ENCODE measurements around the gene HDAC4.
A peak's percentile ranks its signal among the peaks of the same experiment; 100 is the strongest.

Gene HDAC4

DNA sequence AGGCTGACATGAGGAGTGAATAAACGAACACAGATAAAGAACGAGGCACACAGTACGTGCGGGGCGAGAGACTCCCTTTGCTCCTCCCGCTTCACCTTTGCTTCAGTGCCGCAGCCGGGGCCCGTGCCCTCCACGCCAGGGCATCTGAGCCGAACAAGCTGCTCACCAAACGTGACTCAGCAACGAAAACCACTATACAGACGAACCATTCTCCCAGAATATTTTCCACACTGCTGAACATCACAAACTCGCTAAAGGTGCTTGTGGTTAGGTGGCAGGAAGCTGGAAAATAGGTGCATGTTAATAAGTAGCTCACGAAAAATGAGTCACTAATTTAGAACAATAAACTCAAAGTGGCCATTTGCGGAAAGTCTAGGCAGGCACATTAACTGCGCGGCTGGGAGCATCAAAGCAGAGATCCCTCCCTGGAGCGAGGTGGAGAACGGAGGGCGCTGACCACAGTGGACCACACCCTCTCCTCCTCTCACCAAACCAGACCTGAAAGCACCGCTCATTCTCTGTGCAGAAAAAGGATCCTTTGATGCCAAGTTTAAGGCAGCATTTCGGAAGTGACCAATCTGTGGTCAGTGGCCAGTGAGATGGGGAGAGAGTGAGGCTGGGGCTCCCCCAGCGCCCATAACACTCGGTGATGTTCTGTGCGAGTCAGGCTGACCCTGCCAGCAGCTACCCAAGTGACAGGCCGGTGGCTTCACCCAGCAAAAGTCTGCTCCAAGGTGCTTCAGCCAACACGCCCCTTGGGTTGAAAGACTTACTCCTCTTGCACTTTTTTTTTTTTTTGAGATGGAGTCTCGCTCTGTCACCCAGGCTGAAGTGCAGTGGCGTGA, 153.2 kb downstream of the HDAC4 start:
- peak in 1 of 2 experiments; percentile 37 for DNase-seq

DNA sequence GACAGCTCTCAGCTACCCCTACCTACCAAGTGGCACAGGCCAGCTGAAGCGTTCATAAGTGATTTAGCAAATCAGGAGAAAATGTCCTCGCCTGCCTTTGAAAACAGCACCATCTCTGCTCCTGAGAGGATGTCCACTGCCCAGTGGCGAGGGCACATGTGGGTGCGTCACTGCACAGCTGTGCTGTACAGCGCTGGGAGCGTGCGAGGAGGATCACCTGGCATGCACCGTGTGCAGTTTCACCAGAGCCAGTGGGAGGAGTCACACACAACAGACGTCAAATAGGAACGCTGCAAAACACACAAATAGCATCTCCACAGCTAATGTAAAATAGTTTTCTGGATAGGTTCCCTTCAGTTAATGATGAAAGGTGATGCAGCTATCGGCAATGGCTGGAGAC, 154.1 kb downstream of the HDAC4 start:
- no peak for DNase-seq

DNA sequence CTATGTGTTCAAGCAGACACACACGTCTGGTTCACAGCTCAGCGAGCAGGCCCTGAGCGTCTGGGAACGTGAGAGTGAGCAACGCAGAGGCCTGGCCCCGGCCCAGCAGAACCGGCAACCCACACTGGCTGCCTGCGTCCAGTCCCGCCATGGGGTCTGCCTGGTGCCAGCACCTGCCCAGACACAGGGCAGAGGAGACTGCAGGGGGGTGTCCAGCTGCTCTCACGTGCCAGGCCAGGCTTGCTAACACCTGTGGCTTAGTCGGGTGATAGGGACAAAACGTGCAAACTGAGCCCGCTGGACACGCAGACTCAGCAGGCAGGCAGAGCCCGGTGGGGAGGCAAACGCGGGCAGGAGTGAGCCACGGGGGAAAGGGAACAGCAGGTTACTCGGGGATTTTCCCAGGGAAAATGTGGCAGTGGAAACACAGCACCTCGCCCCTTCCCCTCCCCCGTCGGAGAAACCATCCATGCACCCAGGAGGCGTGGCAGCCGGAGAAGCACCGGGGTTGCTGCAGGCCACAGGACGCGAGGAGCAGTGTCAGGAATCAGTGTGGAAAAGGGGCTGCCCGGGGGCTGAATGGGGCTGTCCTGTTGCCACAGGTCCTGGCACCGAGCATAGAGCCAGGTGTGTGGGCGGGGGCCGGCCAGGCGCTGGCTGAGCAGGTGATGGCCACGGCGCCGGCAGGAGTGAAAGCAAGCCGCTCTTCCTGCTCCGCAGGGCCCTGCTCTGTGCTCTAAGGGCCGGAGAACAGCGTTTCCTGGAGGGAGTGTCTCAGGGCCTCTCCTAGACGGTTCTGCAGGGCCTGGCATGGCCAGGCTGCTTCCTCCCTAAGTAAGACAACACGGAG, 154.7 kb downstream of the HDAC4 start:
- DNase-seq, result no peak

DNA sequence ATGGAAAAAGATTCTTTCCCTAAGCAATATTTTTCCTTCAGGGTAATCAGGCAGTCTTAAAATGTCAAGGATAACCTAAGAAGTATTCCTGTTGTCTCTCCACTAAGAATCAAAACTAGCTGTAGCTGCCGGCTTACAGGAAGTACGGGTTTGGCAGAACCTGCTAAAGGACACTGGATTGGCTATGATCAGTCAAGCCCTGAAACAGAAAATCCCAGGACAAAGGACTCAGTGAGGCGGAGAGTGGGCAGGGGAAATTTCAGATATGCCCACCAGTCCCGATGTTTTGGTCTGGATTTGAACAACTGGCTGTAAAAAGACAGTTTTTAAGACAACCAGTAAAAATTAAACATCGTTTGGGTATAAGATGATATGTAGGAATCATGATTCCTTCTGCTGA, 155.7 kb downstream of the HDAC4 start:
- no peak for DNase-seq

DNA sequence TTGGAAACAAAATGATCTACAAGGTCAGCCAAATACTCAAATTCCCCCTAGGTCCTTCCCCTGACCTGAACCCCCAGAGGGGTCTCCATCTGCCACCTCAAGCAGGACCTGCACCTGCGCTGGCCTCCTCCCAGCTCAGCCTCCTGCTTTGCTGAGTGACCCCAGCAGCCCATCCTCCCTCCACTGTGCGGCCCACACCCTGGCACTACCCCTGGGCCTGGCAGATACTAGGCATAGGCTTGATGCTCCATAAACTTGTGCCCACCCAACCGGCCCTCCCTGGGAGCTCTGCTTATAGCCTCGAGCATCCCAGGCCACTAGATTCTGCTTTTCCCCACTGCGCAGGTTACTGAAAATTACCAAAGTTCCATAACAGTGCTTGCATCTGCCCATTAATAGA, 156.2 kb downstream of the HDAC4 start:
- DNase-seq, result no peak

DNA sequence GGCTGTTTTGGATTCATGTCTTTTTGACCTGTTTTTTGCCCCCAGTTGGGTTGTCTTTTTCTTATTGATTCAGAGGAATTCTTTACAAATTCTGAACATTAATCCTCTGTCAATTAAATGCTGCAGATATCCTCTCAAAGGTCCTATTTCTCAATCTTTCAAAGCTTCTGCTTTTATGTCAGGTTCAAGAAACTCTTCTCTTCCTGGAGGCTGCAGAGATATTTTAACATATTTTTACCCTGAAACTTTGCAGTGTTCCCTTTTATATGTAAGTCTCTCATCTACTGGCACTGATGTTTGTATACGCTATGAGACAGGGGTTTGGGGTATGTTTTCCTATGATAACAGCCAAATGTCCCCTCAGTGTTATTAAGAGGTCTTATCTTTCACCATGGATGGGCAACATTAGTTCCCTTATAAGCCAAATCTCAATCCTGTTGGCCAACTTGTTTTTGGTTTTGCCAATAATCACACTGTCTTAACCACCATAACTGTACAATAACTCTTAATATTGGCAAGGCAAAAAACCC, 159.3 kb downstream of the HDAC4 start:
- DNase-seq, result no peak

DNA sequence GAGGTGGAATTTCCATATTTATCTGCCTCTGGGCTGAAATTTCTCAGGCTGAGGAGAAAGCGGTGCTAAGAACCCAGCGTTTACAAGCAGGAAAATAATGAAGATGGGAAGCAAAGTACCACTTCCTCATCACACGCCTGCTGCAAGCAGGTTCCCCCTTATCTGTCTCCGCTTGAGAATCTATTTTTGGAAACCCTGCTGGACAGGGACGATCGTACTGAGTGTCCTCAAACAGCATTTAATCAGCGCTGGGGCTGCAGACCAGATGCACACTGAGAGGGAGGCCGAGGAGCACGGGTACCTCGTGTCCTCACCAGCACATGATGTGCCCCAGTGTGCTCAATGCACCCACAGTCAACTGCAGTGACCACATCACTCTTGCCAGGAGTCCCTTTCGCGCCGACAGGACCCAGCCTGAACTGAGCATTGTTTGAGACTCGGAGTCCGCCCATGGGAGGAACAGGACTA, 160.4 kb downstream of the HDAC4 start:
- DNase-seq, result no peak

DNA sequence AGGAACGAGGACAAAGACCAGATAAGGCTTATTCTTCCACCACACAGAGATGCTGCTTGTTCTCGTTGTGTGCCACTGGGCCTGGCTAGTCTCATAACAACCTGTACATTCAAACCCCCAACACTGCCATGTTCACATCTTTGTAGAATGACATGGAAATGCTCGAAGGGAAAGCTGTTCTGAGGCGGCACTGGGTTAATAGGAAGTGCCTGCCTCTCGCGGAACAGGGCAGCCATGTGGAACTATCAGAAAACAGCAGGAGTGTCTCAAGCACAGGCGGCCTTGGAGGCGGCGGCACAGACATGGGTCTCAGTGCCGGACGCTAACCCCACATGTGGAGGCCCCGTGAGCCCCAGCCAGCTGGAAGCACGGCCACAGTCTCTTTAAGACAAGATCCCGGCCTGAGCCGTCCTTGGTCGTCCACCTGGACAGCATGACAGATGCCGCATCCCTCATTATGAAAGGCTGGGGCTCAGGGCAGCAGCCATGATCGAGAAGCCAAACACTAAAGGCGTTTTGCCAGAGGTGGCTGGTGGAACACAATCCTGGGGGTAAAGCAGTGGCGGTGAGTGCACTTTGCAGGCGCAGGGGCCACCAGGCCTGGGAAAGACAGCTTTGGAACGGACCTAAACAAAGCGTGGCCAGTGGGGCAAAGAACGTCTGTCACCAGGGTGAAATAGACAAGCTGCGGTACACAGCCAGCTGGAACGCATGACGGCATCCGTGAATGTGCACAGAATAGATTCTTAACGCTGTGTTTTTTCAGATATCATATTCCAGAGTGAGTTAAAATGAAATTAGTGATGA, 161.0 kb downstream of the HDAC4 start:
- no peak for DNase-seq

DNA sequence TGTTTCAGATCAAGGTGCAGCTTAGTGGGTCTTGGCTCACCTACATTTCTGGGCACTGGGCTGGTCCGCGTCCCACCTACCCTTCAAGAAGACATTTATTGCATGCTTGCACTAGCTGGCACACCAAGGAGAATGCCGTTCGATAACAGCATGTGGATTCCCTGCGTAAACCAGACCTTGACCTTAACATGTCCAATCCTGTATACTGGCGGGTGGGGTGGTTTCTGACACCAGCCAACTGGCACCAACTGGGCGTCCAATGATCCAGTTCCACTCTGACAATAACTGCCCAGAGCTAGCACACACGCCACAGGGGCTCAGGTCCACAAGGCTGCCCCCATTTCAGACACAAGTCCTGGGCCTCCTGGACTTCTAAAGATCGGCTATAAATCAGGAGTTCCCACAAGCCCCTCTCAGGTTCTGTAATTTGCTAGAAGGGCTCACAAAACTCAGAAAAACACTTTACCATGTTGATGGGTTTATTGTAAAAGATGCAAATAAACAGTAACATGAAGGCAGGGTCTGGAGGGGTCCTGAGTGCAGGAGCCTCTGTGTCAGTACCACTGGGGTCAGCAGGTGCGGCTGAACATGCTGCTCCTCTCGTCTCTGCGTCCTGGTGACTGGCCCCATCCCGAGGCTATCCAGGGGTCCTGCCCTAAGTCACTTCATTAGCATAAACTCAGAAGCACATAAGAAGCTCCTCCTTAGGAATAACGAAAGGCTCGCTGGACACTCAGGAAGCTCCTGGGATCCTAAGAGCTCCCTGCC, 161.8 kb downstream of the HDAC4 start:
- no peak for DNase-seq

DNA sequence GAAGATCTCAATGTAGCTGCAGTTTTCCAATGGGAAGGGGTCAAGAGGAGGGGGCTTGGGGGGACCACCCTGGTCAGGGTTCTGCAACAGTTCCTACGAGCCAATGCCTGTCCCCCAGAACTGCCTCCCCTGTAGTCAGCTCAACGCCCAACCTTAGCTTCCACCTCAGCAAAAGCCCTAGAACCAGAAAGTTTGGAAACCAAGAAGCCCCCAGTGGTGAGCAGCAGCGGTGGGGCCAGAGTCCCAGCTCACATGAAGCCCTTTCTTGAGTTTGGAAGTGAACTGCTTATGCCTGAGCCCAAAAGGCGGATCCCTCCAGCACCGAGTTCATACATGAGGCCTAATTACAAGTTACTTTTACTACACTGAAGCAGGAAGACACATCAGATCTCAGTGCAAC, 162.4 kb downstream of the HDAC4 start:
- DNase-seq, result no peak

DNA sequence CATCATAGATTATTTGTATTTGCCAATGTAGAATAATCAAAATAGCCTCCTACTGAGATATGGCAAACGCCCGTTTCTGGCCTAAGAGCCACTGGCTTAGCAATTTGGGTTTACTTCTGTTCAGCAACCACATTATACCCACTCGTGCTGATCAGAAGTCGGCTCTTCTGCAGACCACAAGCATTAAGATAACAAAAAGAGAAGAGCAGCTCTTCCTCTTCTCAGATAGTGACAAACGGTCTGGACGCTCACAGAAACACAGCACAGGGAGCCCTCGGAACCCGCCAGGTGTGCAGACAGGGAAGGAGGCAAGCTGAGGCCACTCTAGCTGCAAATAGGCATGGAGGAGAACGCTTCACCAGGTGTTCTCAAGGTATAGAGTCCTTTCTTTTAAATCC, 164.0 kb downstream of the HDAC4 start:
- DNase-seq, result no peak

DNA sequence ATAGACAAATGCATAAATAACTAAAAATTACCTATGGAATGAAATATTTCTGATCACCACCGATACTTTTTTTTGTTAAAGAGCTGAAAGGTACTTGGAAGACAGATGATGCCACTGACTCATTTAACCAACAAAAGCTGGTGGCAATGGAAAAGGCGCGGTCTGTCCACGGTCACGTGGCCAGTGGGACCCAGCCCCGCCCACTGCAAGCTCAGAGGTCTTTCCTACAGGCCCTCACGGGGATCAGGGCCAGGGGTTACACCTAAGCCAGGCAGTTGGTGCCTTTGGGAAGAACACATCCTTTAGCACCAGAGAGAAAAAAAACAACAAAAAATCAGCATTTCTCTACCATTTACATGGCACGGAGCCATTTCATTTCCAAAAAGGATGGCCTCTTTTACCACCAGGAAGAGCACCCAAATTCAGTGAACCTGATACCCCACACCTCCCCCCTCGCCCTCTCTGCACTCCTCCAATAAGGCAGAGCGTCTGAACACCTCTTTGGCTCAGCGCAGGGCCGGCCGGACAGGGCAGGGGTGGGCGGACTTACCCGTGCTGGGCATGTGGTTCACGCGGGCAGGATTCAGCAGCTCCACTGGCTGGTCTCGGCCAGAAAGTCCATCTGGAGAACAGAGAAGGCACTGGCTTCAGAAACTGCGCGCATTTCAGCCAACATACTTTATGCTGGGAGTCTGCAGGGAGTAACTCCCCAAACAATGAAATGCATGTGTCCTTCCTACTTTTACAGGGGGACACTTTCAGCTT, 164.6 kb downstream of the HDAC4 start:
- no peak for DNase-seq

DNA sequence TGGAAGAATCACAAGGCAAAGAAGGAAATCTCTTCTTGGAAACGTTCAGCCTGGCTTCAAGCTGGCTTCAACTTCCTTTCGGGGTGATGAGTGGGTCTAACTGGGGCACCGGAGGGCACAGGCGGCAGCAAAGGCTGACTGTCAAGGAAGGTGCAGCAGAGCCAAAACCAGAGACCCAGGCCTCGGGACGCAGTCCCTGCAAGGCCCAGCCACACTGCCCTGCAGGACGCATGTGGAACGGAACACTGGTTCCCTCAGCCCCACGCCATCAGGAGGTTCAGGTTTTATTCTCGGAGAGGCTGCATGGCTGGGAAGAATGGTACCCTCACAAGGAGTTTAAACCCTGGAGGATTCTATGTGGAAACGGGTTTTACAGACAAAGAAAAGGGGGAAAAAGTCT, 165.5 kb downstream of the HDAC4 start:
- no peak for DNase-seq

DNA sequence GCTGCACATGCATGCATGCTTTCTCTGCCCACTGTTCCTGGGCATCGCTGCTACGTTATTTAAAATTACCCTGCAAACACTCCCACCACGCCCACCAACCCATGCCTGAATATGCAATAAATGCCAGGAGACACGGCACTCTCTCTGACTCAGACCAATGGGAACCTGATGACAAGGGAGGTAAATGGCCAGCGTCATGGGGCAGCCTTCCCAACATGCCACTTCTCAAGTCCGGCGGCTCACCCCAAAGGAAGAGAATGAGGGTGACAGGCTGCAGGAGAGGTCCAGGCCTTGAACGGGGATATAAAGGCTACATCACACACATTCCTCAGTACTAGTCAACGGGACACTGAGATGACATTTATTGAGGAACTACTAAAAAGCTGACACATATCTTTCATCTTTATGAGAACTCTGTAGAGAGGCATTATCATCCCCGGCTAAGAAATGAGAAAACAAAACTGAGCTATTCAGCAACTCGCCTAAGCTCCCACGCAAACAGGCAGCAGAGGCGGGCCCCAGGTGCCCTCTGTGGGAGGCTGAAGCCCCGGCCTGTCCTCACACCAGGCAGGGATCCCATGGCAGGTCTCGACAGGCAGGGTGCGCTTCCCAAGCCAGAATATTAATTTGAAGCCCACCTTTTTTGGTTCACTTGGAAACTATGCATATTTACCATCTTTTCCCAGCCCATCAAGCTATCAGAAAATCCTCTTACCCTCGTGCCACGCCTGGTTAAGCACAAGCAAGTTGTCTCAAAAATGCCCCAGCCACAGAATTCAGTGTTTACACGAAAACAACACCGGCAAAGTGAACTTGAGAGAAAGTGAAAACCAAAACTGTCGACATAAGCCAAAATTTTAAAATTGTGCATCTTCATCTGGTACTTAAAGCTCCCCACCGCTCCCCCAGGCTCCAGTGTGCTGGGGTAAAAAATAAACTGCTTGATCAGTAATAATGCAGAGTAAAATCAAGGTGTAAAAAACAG, 166.3 kb downstream of the HDAC4 start:
- DNase-seq, result no peak

DNA sequence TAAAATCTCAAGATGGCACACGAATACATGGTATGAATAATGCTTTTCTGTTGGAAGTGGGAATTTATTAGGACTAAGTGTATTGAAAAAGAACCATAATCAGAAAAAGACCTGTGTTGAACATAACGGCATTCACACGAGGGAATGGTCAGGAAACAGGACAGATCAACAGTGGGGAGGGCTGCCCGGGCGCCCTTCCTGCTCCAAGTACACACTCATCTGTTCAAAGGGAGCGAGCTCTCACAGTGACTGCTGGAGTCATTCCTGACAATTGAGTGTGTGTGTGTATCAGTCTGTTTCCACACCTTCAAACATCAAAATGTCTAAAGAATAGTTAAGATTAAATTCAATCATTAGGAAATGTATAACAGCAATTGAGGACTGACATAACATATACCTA, 167.2 kb downstream of the HDAC4 start:
- no peak for DNase-seq

DNA sequence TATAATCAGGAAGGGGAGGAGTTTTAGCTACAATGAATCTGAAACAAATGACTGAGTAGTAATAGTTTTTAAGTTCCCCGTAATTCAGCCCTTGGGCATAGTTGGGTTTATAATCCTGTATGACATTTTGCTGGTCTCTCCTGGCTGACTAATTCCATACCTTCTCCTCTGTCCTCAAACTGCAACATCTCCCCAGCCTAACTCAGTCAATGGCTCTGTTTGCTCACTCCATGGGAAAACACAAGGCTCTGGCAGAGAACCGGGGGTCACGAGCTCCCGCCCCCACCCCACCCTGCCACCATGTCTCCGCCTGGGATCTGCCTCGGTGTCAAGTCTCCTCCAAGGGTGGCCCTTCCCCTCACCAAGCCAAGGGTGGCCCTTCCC, 168.6 kb downstream of the HDAC4 start:
- DNase-seq, result no peak

DNA sequence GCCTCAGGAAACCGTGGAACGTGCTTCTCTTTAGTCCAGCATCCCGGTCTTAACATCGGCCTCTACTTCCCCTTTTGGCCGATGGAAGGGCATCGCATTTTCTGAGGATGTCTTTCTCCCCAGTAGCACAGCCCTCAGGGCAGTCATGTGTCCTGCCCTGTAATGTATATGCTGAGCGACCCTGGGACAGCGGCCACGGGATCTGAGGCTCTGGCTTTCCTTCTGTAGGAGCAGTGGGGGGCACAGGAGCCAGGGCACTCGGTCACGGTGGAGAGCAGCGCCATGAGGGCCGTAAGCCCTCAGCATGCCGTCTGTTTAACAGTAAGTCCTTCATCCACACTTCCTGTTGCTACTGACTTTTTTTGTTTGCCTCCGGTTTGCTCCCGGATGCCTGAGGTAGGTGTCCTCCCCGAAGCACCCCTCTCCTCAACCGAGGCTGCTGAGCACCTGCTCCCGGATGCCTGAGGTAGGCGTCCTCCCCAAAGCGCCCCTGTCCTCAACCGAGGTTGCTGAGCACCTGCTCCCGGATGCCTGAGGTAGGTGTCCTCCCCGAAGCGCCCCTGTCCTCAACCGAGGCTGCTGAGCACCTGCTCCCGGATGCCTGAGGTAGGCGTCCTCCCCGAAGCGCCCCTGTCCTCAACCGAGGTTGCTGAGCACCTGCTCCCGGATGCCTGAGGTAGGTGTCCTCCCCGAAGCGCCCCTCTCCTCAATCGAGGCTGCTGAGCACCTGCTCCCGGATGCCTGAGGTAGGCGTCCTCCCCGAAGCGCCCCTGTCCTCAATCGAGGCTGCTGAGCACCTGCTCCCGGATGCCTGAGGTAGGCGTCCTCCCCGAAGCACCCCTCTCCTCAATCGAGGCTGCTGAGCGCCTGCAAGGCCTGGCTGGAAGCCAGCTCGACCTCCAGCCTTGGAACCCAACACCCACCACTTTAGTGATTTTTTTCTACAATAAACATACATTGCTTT, 169.3 kb downstream of the HDAC4 start:
- no peak for DNase-seq

DNA sequence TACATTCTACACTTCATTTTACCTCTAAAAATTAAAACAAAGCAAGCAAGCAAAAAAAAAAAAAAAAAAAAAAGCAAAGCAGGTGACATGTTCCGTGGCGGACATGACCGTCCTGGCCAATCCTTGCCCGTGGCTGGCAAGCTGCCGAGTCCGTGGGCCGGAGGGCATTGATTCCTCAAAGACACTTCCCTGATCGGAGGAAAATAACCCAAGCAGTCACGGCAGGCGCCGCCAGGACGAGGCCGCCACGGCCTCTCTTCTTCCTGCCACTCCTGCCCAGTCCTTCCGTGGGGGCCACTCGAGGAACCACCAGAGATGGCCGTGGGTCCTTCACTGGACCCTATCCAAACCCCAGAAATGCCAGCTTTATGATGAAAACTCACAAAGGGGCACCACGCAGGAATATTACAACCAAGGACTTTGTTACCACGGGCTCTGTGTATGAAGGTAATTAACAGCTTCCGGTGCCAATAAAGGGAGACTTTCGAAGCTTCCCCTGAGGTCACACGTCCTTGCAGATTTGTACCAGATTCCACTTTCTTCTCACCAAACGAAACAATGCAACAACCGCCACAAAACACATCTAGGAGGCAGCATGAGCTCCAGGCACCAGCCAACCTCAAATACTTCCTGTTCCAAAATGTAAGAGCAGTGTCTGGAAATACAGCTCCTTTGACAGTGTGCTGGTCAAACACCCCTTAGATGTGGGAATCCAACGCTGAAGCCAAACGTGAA, 170.3 kb downstream of the HDAC4 start:
- no peak for DNase-seq
